Omental fat pad (tissue), 4 donors: Measurements from ENCODE around the gene SAPCD2. TPM values are rescaled to one million over a fixed set of nuclear protein-coding genes. Genes with fewer than 3 reads are reported as not detected.
A peak's percentile ranks its signal among the peaks of the same experiment; 100 is the strongest.

Experiments
- ATAC-seq: fragments of 150-250 bp; one replicate; pipeline ENCODE4 v1.9.1; 2016; ENCODE audit warnings: mild to moderate bottlenecking, moderate library complexity; ENCODE audit not compliant: low FRiP score
- DNase-seq: peaks from one replicate; pipeline ENCODE4 v3.0.0-alpha.2; 2019; ENCODE audit warnings: low spot score
- total RNA-seq, 4 donors: library from RNA; depleted of rRNA; stranded (reverse); fragments of >200 nt; gene quantifications; one replicate each; pipeline ENCODE4 v1.1.0, GENCODE V29; 2016
- TF ChIP-seq, protein P1 (sequence below), 3 donors: fragments of 450-650 bp; IDR thresholded peaks; one replicate each; pipeline ENCODE4 v1.5.1; 2016 to 2017; ENCODE audit warnings: antibody characterized with exemption in 3 of 3, mild to moderate bottlenecking in 3 of 3, moderate library complexity in 2 of 3

SAPCD2 gene
- total RNA-seq, 4 donors from 2014 or later = 0.13 to 1.8 (median 0.37) TPM; not detected in 1

- DNase-seq (peak; percentile 71), ATAC-seq (peak; percentile 53)
- TF ChIP-seq, protein P1, sequence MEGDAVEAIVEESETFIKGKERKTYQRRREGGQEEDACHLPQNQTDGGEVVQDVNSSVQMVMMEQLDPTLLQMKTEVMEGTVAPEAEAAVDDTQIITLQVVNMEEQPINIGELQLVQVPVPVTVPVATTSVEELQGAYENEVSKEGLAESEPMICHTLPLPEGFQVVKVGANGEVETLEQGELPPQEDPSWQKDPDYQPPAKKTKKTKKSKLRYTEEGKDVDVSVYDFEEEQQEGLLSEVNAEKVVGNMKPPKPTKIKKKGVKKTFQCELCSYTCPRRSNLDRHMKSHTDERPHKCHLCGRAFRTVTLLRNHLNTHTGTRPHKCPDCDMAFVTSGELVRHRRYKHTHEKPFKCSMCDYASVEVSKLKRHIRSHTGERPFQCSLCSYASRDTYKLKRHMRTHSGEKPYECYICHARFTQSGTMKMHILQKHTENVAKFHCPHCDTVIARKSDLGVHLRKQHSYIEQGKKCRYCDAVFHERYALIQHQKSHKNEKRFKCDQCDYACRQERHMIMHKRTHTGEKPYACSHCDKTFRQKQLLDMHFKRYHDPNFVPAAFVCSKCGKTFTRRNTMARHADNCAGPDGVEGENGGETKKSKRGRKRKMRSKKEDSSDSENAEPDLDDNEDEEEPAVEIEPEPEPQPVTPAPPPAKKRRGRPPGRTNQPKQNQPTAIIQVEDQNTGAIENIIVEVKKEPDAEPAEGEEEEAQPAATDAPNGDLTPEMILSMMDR (IDR thresholded peaks at IDR 0.05) = peak in 2 of 3 donors; percentile 6 to 20
Measured at GRCh38 chr9:137046088-137046787, 24.1 kb downstream of the SAPCD2 start, which contains the start of gene NPDC1. NPDC1 (minus strand) TSS chr9:137046177; CDS start chr9:137045989, 188 bp downstream.

GRCh38 chr9:137045294-137046087, 24.9 kb downstream of the SAPCD2 start:
- peak; percentile 3 for ATAC-seq
- TF ChIP-seq, protein P1 (IDR thresholded peaks at IDR 0.05) = no peak
- DNase-seq = no peak

- peak; percentile 15 for ATAC-seq
- DNase-seq = no peak
Measured at GRCh38 chr9:137044502-137045177, 25.7 kb downstream of the SAPCD2 start.

GRCh38 chr9:137044037-137044436, 26.3 kb downstream of the SAPCD2 start:
- ATAC-seq = no peak

More at GRCh38 chr9:137044502-137045177, 25.7 kb downstream of the SAPCD2 start:
- TF ChIP-seq, protein P1 (IDR thresholded peaks at IDR 0.05) = no peak

GRCh38 chr9:137042751-137043727, 27.3 kb downstream of the SAPCD2 start:
- TF ChIP-seq, protein P1 (IDR thresholded peaks at IDR 0.05) = no peak
- DNase-seq (no peak), ATAC-seq (no peak)

More at GRCh38 chr9:137044037-137044436, 26.3 kb downstream of the SAPCD2 start:
- TF ChIP-seq, protein P1 (IDR thresholded peaks at IDR 0.05) = no peak
- no peak for DNase-seq

GRCh38 chr9:137041124-137041523, 29.2 kb downstream of the SAPCD2 start:
- TF ChIP-seq, protein P1 (IDR thresholded peaks at IDR 0.05) = no peak
- DNase-seq (no peak), ATAC-seq (no peak)
